Cardiac fibroblast (primary cell): Measurements from ENCODE around the gene YPEL2.

Experiments
- DNase-seq, 2 donors: peaks; one replicate each; pipeline versions ENCODE4 v3.0.0 to v3.0.0-alpha.2; 2010; ENCODE audit warnings: low read depth in 2 of 2
- H3K4me3 ChIP-seq, 2 donors: replicated peaks in 1 of 2; 1 replicate in 1 of 2; 2 replicates in 1 of 2; pipeline ENCODE4 v1.5.1; 2011; ENCODE audit warnings: low read depth in 2 of 2, low read length in 2 of 2, mild to moderate bottlenecking in 2 of 2, moderate library complexity in 1 of 2
- CTCF ChIP-seq: IDR thresholded peaks from one replicate; pipeline ENCODE4 v1.5.1; 2011; ENCODE audit warnings: low read depth, mild to moderate bottlenecking, low read length, inconsistent platforms

Gene YPEL2

GRCh38 chr17:59366040-59366757, 34.7 kb downstream of the YPEL2 start:
- TF ChIP-seq CTCF: peak; percentile 11
- peak; percentile 18 to 53 for DNase-seq
- H3K4me3 ChIP-seq: no peak overlapping the region

DNA sequence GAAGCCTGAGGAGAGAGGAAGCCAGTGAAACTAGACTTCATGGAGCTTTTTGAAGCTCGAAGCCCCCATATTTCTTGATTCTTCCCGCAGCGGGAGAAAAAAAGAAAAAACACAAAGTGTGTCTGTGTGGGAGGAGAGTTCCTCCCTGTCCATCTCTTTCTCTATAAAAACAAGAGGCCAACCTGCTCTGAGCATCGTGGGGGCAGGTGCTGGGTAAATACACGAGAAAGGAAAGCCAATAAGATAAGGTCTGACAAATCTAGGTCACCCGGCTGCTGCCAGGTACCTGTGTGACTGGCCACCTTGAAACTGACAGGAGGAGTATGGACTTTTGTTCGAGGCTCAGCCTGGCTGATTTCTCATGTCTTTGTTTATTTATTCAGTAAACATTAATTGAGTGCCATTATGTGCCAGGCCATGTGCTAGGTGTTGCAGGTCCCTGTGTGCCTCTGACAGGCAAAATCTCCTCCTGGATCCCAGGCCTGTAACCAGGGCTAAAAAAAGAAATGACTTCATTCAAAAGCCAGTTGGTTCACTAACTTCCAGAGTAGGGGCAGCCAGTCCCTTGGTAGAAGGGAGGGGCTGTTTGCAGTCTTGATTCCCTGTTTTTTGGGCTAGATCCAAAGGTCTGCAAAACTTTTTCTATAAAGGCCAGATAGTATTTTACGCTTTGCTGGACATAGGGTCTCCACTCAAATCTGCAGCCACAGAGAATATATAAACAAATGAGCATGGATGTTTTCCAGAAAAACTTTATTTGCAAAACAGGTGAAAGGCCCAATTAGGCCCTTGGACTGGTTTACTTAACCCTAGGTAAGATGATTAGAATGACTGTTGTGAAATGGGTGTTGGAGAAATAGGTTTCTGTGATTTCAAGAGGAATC, 35.6 kb downstream of the YPEL2 start:
- TF ChIP-seq CTCF: no peak
- H3K4me3 ChIP-seq: no peak overlapping the region
- peak; percentile 67 to 78 for DNase-seq

- peak in 1 of 2 donors; percentile 39 for DNase-seq
- no peak for TF ChIP-seq CTCF
- H3K4me3 ChIP-seq: no peak overlapping the region
These were observed 36.2 kb downstream of the YPEL2 start for GRCh38 chr17:59367657-59368045.

- no peak overlapping the region for H3K4me3 ChIP-seq
- TF ChIP-seq CTCF: no peak
- DNase-seq: peak in 1 of 2 donors; percentile 34
These were observed 36.9 kb downstream of the YPEL2 start for GRCh38 chr17:59368218-59368857.

DNA sequence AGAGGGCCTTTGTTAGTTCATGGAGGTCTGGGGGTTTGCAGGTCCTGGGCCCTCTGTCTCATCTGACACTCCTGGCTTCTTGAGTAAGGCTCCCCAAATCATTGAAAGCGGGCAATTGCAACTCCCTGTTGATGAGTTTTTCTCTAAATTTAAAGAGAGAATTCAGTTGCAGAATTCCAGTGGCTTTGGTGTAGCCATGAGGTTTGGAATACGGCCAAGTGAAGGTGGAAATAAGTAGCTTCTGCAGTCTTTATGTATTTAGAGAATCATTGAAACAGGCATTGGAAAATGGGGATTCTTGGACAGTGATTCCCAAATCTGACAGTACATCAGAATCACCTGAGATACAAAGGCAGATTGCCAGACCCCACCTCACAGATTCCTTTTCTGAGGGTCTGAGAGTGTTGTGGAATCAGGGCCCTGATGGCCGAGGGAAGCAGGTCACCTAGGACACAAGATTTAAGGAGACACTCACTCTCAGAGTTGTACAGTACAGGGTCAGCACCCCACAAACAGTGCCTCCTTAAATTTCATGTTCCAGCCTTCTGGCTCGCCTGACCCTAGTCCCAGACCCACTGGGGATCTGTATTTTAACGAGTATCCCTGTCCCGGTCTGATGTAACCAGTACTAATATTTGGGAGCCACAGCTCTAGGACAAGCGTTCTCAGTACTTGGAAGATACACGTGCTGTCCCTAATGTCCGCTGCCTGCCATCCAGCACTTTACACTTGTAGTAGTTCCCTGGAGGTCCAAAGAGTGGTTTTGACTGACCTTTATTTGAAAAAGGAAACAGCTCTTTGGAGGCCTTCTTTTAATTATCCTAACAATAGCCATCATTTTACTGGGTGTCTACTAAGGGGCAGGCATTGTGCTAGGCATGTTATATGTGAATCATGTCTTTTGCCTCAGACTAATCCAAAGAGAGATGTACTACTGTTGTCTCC, 37.8 kb downstream of the YPEL2 start:
- TF ChIP-seq CTCF: no peak
- peak; percentile 36 to 54 for DNase-seq
- H3K4me3 ChIP-seq: no peak overlapping the region
